ENCODE data around the gene APOBEC3F. TPM values are rescaled to one million over a fixed set of nuclear protein-coding genes. Genes with fewer than 3 reads are reported as not detected.
"Not testable (repeated sequence)": the region's sequence is repeated elsewhere in the genome, so short reads cannot be mapped to it uniquely, and the experiment has no call there.

The APOBEC3F gene
- total RNA-seq, 1 donor, result 4.3 TPM

DNA sequence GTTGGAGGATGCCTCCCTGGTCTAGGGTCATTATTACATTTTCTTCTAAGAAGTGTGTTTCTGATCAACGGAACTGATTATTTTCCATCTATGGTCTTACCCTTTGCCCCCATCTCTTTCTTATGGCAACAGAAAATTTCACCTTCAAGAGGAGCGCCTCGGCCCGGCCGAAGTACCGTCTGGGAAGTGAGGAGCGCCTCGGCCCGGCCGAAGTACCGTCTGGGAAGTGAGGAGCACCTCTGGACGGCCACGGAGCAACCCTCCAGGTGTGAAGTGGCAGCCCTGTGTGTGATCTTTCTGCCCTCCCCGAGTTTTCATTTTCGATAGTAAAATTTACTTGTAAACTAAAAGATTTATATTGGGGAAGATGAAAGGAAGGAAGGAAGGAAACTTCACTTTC, 29.7 kb upstream of the APOBEC3F start:
- DNase-seq (ENCODE audit: low read depth), result no peak
- no peak overlapping the region for H3K4me3 ChIP-seq (ENCODE audit: low read depth, low read length)
- TF ChIP-seq, protein P1, sequence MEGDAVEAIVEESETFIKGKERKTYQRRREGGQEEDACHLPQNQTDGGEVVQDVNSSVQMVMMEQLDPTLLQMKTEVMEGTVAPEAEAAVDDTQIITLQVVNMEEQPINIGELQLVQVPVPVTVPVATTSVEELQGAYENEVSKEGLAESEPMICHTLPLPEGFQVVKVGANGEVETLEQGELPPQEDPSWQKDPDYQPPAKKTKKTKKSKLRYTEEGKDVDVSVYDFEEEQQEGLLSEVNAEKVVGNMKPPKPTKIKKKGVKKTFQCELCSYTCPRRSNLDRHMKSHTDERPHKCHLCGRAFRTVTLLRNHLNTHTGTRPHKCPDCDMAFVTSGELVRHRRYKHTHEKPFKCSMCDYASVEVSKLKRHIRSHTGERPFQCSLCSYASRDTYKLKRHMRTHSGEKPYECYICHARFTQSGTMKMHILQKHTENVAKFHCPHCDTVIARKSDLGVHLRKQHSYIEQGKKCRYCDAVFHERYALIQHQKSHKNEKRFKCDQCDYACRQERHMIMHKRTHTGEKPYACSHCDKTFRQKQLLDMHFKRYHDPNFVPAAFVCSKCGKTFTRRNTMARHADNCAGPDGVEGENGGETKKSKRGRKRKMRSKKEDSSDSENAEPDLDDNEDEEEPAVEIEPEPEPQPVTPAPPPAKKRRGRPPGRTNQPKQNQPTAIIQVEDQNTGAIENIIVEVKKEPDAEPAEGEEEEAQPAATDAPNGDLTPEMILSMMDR (IDR thresholded peaks at IDR 0.05; ENCODE audit: insufficient read depth, low read length), result no peak

DNA sequence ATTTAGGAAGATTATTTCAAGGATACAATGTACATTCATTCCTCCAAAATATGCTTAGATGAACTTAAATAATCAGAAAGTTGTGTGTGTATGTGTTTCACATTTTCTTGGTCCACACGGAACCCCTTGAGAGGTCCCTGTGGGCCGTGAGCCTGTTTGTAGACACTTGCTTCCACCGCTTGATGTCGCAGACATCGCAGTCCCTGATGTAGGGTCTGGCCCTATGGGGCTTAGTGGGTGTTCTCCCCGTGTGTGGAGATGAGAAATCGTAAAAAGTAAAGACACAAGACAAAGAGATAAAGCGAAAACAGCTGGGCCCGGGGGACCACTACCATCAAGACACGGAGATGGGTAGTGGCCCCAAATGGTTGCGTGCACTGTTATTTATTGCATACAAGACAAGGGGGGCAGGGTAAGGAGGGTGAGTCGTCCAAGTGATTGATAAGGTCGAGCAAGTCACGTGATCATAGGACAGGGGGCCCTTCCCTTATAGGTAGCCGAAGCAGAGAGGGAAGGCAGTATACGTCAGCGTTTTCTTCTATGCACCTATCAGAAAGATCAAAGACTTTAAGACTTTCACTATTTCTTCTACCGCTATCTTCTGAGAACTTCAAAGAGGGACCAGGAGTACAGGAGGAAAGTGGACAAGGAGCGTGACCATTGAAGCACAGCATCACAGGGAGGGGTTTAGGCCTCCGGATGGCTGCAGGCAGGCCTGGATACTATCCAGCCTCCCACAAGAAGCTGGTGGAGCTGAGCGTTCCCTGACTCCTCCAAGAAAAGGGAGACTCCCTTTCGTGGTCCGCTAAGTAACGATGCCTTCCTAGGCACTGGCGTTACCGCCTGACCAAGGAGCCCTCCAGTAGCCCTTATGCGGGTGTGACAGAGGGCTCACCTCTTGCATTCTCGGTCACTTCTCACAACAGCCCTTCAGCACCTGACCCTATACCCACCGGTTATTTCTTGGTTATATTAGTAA, 27.8 kb upstream of the APOBEC3F start:
- no peak for DNase-seq (ENCODE audit: low read depth)
- H3K4me3 ChIP-seq (ENCODE audit: low read depth, low read length), result no peak overlapping the region

DNA sequence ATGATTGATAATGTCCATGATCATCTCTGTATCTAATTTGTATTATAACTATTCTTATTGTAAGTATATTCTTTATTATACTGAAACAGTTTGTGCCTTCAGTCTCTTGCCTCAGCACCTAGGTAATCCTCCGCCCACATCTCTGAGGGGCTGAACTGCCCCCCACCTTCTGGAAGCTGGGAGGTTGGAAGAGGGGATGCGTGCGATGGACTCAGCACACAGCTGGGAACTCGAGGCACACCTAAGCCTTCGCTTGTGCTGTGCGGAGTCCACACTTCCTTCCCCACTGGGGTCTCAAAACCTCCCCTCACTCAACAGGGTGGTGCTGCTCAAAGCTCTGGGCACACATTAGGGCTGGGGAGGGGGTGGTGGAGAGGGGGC, 27.1 kb upstream of the APOBEC3F start:
- DNase-seq (ENCODE audit: low read depth), result not testable (repeated sequence)
- H3K4me3 ChIP-seq (ENCODE audit: low read depth, low read length), result peak overlapping the region; percentile 77

More for the DNA sequence above, 27.8 kb upstream of the APOBEC3F start:
- TF ChIP-seq, protein P1 (IDR thresholded peaks at IDR 0.05; ENCODE audit: insufficient read depth, low read length), result no peak

DNA sequence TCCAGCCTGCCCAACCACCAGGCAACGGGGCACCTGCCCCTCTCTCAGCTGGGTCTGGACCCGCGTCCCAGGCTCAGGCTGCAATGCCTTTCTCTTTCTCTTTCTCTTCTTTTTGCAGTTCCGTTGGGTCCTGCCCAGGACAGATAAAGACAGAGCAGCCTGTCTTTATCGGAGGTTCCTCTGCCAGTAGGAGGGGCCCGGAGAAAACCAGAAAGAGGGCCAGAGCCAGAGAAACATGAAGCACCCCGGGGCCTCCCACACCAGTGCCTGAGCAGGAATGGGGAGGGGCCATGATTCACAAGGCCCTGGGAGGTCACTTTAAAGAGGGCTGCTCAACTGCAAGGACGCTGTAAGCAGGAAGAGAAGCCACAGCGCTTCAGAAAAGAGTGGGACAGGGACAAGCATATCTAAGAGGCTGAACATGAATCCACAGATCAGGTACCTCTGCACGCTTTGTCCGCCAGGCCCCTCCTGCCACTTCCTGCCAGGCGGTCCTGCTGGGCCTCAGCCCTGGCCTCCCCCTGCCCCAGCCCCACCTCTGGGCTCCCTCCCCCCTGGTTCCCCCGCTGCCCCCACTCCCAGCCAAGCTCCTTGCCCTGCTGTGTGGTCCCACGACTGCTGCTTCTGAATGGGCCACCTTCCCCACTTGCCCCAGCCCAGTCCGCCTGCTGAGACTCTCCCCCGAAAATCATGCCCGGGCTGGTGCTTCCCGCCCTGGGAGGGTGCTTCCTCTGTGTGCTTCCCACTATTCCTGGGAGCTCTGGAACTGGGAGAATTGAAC, 26.5 kb upstream of the APOBEC3F start, which contains the start of gene APOBEC3C:
Gene APOBEC3C, plus strand, starts transcription at position 316 of the 781 bp plus-strand sequence. Its CDS starts 106 bp downstream, at position 422.
- TF ChIP-seq, protein P1 (IDR thresholded peaks at IDR 0.05; ENCODE audit: insufficient read depth, low read length), result peak; percentile 4
- H3K4me3 ChIP-seq (ENCODE audit: low read depth, low read length), result peak within 1 kb of the TSS; percentile 77
- DNase-seq (ENCODE audit: low read depth), result peak; percentile 90

DNA sequence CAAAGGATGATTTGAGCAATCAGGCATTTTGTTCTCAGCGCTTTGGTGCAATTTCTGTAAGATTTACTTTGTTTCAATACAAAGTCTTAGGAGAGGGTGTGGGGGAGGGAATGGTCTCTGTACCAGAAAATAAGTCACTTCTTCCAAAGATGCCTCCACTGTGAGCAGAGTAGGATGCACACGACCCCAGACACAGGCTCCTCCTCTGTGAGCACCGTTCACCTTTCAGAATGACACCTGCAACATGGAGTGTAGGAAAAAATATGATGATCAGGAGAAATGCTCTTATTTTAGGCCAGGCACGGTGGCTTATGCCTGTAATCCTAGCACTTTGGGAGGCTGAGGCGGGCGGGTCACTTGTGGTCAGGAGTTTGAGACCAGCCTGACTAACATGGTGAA, 25.9 kb upstream of the APOBEC3F start:
- DNase-seq (ENCODE audit: low read depth), result peak; percentile 12

DNA sequence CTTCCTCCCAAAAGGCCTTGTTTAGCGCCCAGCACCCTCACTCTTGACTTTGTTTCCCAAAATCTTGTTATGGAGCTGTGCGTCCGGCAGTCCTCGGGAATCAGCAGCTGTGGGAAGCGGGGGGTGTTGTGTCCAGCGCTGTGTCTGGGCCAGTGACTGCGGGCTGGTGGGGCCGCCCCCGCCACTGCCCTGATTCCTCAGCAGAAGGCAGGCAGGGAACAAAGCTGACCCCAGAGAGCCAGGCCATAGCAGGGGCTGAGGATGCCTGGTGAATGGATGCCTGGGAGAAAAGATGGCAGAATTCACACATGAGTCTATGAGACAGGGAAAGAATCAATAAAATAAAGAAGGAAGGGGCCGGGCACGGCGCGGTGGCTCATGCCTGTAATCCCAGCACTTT, 24.1 kb upstream of the APOBEC3F start:
- H3K4me3 ChIP-seq (ENCODE audit: low read depth, low read length), result no peak overlapping the region
- TF ChIP-seq, protein P1 (IDR thresholded peaks at IDR 0.05; ENCODE audit: insufficient read depth, low read length), result no peak
- DNase-seq (ENCODE audit: low read depth), result no peak

More for the DNA sequence above, 25.9 kb upstream of the APOBEC3F start:
- H3K4me3 ChIP-seq (ENCODE audit: low read depth, low read length), result peak overlapping the region; percentile 77

DNA sequence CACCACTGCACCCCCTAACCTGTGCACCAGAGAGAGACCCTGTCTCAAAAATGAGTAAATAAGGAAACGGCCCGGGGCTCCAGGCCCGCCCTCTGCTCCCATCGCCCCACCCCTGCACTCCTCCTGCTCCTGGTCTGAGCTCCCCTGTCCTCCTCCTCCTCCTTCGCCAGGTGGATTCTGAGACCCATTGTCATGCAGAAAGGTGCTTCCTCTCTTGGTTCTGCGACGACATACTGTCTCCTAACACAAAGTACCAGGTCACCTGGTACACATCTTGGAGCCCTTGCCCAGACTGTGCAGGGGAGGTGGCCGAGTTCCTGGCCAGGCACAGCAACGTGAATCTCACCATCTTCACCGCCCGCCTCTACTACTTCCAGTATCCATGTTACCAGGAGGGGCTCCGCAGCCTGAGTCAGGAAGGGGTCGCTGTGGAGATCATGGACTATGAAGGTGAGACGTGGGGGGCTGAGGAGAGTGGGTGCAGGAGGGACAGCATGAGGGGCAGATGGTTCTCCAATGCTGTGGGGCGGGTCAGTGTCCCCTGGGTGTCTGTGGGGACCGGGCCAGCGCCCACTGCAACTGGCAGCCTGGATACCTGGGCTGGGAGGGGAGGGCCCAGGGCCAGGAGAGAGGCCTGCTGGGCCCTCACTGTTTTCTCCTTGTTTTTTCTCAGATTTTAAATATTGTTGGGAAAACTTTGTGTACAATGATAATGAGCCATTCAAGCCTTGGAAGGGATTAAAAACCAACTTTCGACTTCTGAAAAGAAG, 22.9 kb upstream of the APOBEC3F start:
- TF ChIP-seq, protein P1 (IDR thresholded peaks at IDR 0.05; ENCODE audit: insufficient read depth, low read length), result no peak
- no peak overlapping the region for H3K4me3 ChIP-seq (ENCODE audit: low read depth, low read length)
- DNase-seq (ENCODE audit: low read depth), result no peak

DNA sequence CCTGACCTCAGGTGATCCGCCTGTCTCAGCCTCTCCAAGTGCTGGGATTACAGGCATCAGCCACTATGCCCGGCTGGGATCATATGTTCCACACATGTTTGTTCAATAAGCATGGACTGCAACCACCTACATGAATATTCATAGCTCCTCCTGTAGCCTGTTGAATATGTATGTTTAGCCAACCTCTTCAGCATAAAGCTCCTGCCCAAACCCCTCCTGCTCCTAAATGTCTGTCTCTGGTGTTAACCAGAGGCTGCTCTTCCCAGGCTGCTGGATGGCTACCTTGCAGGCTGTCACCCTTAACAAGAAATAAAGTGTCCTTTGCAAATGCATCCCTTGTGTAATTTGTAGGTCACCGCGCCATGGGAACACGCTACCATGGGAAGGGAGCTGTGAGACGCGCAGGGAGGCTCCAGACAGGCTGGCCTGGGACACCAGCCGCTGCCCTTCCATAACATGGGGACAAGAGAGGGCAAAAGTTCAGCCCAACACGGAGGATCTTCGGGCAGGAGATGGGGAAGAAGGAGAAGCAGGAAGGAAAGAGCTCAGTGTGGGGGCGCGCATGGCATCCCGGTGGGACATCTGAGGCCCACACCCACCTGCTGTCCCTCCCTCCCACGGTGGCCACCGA, 20.5 kb upstream of the APOBEC3F start:
- DNase-seq (ENCODE audit: low read depth), result peak; percentile 1
- H3K4me3 ChIP-seq (ENCODE audit: low read depth, low read length), result not testable (repeated sequence)
